HG02759 (cell line): ENCODE measurements around the gene EIF3L.

Experiments
- ATAC-seq: cut with Tn5 transposase; IDR thresholded peaks from one replicate; pipeline ENCODE4 v1.9.1; 2021; ENCODE audit warnings: mild to moderate bottlenecking, moderate library complexity; ENCODE audit not compliant: unreplicated experiment

Gene EIF3L

GRCh38 chr22:37904572-37905533 is 55.6 kb downstream of the EIF3L start:
- no peak for ATAC-seq

GRCh38 chr22:37905534-37906363 is 56.5 kb downstream of the EIF3L start, which contains the start of gene MICALL1:
MICALL1 (plus strand) TSS chr22:37906297; CDS start chr22:37906423, 126 bp downstream.
- ATAC-seq: peak; percentile 82

GRCh38 chr22:37906364-37907008 is 57.3 kb downstream of the EIF3L start:
- ATAC-seq: peak; percentile 36

DNA sequence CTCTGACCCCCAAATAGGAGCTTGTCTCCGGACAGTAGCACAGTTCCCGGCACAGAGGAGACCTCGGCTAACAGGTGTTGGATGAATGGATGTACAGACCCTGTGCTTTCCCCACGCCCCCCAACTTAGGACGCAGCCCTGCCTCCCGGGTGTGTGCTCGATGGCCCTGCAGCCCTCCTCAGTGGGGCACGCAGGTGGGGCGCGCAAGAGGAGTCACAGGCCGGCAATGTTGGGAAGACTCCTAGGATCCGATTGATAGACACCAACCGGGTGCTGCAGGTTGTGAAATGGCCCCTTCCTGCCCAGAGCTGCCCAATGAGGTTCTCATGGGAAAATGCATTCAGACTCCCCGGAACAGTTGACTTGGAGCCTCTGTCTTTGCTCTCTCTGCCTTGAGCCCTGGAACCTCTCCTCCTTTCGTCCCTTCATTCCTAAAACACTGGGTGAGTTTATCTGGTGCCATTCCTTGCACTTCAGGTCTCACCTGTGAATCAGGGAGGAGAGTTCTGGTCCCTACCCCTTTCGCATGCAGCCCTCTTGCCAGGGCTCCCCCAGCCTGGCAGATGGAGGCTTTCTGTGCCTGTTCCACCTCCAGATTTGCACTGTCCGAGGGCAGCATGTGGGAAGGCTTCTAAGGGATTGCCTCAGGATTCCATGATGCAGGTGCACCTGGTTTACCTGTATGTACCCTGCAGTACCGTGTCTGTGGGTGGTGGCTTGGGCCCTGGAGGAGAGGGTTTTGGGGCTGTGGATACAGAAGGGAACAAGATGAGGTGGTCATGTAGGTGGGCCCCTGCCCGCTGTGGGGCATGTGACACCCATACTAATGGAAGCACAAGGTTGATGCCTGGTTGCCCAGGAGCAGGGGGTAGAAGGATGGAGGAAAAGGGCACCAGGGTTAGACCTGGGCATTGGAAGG is 58.1 kb downstream of the EIF3L start:
- ATAC-seq: no peak

DNA sequence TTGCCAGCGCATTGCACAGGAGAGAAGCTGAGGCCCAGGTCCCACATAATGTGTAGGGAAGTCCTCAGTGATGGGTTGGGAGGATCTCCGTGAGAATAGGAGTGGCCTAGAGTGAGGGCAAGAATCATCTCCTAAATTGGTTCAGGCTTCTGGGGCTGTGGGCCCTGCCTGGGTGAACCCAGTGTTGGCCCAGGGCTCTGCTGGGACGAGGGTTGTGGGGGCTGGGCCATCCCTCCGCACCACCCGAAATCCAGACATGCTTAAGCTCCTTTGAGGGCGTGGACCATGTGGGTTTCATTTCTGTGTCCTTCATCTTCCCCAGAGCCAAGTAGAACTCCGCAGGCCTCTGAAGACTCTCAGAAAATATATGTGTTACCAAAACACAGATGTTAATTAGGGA is 60.5 kb downstream of the EIF3L start:
- no peak for ATAC-seq

- no peak for ATAC-seq
These were observed 61.9 kb downstream of the EIF3L start for GRCh38 chr22:37910890-37911672.

GRCh38 chr22:37911697-37912096 is 62.5 kb downstream of the EIF3L start:
- ATAC-seq: no peak

DNA sequence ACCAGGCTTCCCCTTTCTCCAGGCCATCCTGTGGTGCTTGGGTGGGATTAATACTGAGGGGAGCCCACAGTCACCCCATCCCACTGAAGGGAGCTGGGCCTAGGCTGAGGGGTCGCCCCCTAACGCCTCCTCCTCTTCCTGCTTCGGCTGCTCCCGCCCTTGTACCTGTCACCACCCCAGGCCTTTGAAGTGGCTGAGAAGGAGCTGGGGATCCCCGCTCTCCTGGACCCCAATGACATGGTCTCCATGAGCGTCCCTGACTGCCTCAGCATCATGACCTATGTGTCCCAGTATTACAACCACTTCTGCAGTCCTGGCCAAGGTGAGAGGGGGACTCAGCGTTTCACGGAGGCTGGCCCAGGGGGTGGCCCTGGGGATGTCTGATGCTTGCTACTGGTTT is 63.0 kb downstream of the EIF3L start:
- ATAC-seq: no peak

DNA sequence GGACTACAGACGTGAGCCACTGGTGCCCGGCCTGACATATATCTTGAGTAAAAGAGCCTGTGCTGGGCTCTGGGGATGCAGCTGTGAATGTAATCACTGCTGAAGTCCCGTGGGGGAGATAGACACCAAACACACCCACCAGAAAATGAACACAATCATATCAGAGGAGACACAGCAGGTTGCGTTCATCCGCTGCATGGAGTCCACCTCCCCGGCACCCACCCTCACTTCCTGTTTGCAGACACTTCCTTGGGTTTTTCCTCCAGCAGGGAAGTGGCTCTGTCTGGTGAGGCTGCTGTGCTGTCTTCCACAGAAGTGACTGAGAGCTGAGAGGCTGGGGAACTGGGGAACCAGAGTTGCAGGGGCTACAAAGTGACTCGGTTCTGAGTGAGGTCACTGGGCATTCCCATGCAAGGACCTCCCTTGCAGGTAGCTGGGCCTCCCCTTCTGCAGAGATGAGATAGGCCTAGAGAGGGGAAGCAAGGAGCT is 64.1 kb downstream of the EIF3L start:
- ATAC-seq: no peak

DNA sequence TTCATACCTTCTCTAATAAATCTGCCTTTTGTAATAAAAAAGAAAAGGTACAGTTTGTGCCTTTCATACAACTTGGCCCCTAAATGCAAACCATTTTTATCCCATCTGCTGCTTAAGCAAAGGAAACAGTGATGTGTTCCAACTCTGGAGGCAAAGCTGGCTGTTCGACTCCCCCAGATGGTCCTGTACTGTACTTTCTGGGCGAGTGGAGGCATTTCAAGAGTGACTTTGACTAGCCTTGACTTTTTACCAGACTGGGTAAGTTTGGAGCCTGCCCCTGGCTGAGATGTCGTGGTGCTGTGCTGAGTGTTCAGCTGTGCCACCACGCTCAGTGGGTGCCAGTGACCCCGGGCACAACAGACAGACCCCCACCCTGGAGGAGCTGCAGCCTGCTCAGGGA is 67.1 kb downstream of the EIF3L start:
- no peak for ATAC-seq

DNA sequence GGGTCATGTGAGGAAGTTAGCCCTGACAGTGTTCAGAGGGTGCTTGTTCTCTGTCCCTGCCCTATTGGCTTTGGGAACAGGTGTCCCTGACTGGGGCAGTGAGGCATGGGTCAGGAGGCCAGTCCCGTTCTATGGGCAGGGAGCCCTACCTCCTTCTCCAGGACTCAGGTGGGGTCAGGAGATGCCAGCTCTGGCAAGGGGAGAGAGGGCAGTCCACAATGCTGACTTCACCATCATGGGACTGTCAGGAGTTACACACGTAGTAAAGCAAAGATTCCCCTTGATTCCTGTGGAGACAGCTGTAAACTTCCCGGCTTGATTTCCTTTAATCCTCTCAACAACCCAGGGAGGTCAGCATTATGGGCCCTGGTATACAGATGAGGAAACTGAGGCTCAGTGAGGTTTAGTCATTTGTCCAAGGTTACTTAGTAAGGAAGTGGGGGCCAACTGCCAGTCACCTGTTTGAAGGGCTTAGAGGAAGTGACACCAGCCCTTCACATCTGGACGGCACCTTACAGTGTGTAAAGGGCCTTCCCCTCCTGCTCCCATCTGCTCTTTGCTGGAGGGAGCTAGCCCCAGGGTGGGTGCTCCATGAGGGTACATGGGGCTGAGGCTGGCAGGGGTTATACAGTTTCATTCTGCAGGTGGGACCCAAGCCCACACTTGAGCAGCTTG is 68.8 kb downstream of the EIF3L start:
- ATAC-seq: no peak

DNA sequence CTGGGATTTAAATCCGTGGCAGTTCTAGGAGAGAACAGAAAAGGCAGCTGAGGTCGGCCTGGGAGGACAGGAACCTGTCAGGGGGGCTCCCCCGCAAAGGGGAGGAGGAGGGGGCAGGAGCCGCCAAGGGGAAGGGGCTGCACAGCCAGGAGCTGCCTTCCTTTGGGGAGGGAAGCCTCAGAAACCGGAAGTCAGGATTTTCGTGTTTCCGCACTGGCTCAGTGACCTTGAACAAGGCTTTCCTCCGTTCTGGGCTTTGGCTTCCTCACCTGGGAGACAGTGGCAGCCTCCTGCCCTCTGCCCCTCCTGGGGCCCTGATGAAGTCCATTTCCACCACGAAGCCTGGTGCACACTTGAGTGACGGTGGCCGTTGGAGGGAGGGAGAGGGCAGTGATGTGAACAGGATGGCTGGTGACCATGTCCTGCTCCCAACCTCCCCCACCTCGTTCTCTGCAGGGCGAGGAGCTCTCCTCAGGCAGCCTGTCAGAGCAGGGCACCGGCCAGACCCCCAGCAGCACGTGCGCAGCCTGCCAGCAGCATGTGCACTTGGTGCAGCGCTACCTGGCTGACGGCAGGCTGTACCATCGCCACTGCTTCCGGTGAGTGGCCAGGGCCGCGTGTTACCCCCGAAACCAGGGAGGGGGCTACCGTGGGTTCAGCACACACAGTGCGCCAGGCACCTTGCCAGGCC is 69.5 kb downstream of the EIF3L start:
- ATAC-seq: no peak

GRCh38 chr22:37920126-37920525 is 70.9 kb downstream of the EIF3L start:
- no peak for ATAC-seq

DNA sequence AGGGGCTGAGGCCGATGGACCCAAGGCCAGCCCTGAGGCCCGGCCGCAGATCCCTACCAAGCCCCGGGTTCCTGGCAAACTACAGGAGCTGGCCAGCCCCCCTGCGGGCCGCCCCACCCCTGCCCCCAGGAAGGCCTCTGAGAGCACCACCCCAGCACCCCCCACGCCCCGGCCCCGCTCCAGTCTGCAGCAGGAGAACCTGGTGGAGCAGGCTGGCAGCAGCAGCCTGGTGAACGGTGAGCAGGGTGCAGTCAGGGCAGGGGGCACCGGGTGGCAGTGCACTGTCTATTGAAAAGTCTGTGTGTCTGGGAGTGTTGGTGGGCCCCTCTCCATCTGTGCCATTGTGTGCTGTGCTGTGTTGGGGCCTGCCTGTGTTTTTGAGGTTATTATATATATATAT is 73.0 kb downstream of the EIF3L start:
- ATAC-seq: no peak

- ATAC-seq: no peak
These were observed 74.7 kb downstream of the EIF3L start for GRCh38 chr22:37923927-37924326.

GRCh38 chr22:37924386-37925065 is 75.3 kb downstream of the EIF3L start:
- no peak for ATAC-seq

- no peak for ATAC-seq
These were observed 76.1 kb downstream of the EIF3L start for GRCh38 chr22:37925330-37925729.
